ENCODE measurements around the gene PGD. TPM values are rescaled to one million over a fixed set of nuclear protein-coding genes. Genes with fewer than 3 reads are reported as not detected.

The PGD gene
- total RNA-seq = 10 to 100 TPM; 41.6 to 60.4 TPM
- long read RNA-seq, donor 1, transcript PGD-201 (13 exons, 1,885 nt) = major isoform, 13 of 23 reads
- long read RNA-seq, donor 1, partial matches to known transcripts = 9 of 23 reads
- long read RNA-seq, donor 1, other reads (novel, unspliced or antisense) = 1 of 23 reads
- long read RNA-seq, donor 2, transcript PGD-201 (13 exons, 1,885 nt) = major isoform, 82 of 103 reads
- long read RNA-seq, donor 2, partial matches to known transcripts = 13 of 103 reads
- long read RNA-seq, donor 2, other reads (novel, unspliced or antisense) = 7 of 103 reads

GRCh38 chr1:10398734-10399443 is at the start of gene PGD:
Gene PGD, plus strand, starts transcription at chr1:10399064. Its CDS starts 54 bp downstream, at chr1:10399118.
- intact Hi-C loops (cut with DNase I) = no loop called here
- DNase-seq (ENCODE audit: low spot score) = peak; percentile 100

- intact Hi-C loops (cut with DNase I) = no loop called here
- DNase-seq (ENCODE audit: low spot score) = no peak
These were observed 45.6 kb upstream of the PGD start for GRCh38 chr1:10353282-10353681.

- intact Hi-C loops (cut with DNase I) = no loop called here
- DNase-seq (ENCODE audit: low spot score) = no peak
These were observed 45.2 kb upstream of the PGD start for GRCh38 chr1:10353693-10354092.

- intact Hi-C loops (cut with DNase I) = no loop called here
- DNase-seq (ENCODE audit: low spot score) = no peak
These were observed 38.8 kb upstream of the PGD start for GRCh38 chr1:10360045-10360444.

- no peak for DNase-seq (ENCODE audit: low spot score)
- intact Hi-C loops (cut with DNase I) = no loop called here
These were observed 37.3 kb upstream of the PGD start for GRCh38 chr1:10361515-10361914.

- intact Hi-C loops (cut with DNase I) = no loop called here
- no peak for DNase-seq (ENCODE audit: low spot score)
These were observed 30.7 kb upstream of the PGD start for GRCh38 chr1:10368194-10368593.

GRCh38 chr1:10374442-10374860 is 24.4 kb upstream of the PGD start:
- intact Hi-C loops (cut with DNase I) = no loop called here
- DNase-seq (ENCODE audit: low spot score) = peak; percentile 29

GRCh38 chr1:10377365-10378029 is 21.4 kb upstream of the PGD start:
- DNase-seq (ENCODE audit: low spot score) = peak; percentile 88
- intact Hi-C loops (cut with DNase I) = loop anchor here (5.0 kb wide), 1 partner anchor 50 kb away; no protein-coding TSS in a partner anchor

- peak; percentile 89 for DNase-seq (ENCODE audit: low spot score)
- intact Hi-C loops (cut with DNase I) = loop anchor here (5.0 kb wide), 1 partner anchor 49 kb away; no protein-coding TSS in a partner anchor
These were observed 20.6 kb upstream of the PGD start for GRCh38 chr1:10378081-10378841.

GRCh38 chr1:10379101-10379620 is 19.7 kb upstream of the PGD start:
- intact Hi-C loops (cut with DNase I) = loop anchor here (5.0 kb wide), 1 partner anchor 48 kb away; no protein-coding TSS in a partner anchor
- DNase-seq (ENCODE audit: low spot score) = no peak

GRCh38 chr1:10379676-10380075 is 19.2 kb upstream of the PGD start:
- peak; percentile 69 for DNase-seq (ENCODE audit: low spot score)
- intact Hi-C loops (cut with DNase I) = loop anchor here (1.0 to 5.0 kb wide), 2 partner anchors 36 to 48 kb away; no protein-coding TSS in a partner anchor

GRCh38 chr1:10380594-10381275 is 18.1 kb upstream of the PGD start:
- intact Hi-C loops (cut with DNase I) = loop anchor here in 1 of 2 donors (1.0 kb wide), 1 partner anchor 35 kb away; no protein-coding TSS in a partner anchor
- peak; percentile 82 for DNase-seq (ENCODE audit: low spot score)

- DNase-seq (ENCODE audit: low spot score) = peak; percentile 5
These were observed 15.2 kb upstream of the PGD start for GRCh38 chr1:10383630-10384029.

GRCh38 chr1:10384219-10384618 is 14.6 kb upstream of the PGD start:
- peak; percentile 22 for DNase-seq (ENCODE audit: low spot score)
- intact Hi-C loops (cut with DNase I) = no loop called here

More at GRCh38 chr1:10383630-10384029, 15.2 kb upstream of the PGD start:
- intact Hi-C loops (cut with DNase I) = no loop called here

GRCh38 chr1:10386761-10387676 is 11.8 kb upstream of the PGD start:
- intact Hi-C loops (cut with DNase I) = no loop called here
- peak; percentile 2 for DNase-seq (ENCODE audit: low spot score)

- intact Hi-C loops (cut with DNase I) = no loop called here
- no peak for DNase-seq (ENCODE audit: low spot score)
These were observed 11.0 kb upstream of the PGD start for GRCh38 chr1:10387677-10388386.

GRCh38 chr1:10388387-10388715 is 10.5 kb upstream of the PGD start:
- intact Hi-C loops (cut with DNase I) = no loop called here
- no peak for DNase-seq (ENCODE audit: low spot score)
